Stimulated activated CD4-positive, alpha-beta T cell treated with anti-CD3 and anti-CD28 coated beads, Interleukin-4, amount 100 ng/mL, for 48 hours (primary cell): ENCODE data around the gene TRIL.

Experiments used
- DNase-seq, 2 donors: peaks; one replicate each; pipeline ENCODE4 v3.0.0-alpha.2; 2020; ENCODE audit warnings: low read depth in 2 of 2

The TRIL gene

GRCh38 chr7:28940741-28941384 is 17.3 kb downstream of the TRIL start:
- DNase-seq = no peak

- DNase-seq = no peak
Observed at GRCh38 chr7:28939844-28940544, 18.1 kb downstream of the TRIL start.

- no peak for DNase-seq
Observed at GRCh38 chr7:28939367-28939766, 18.8 kb downstream of the TRIL start.

- DNase-seq = no peak
Observed at GRCh38 chr7:28937619-28938018, 20.5 kb downstream of the TRIL start.

- DNase-seq = no peak
Observed at GRCh38 chr7:28937103-28937502, 21.0 kb downstream of the TRIL start.

- no peak for DNase-seq
Observed at GRCh38 chr7:28933846-28934320, 24.2 kb downstream of the TRIL start.

- no peak for DNase-seq
Observed at GRCh38 chr7:28931565-28931964, 26.6 kb downstream of the TRIL start.

- DNase-seq = peak in 1 of 2 donors; percentile 23
Observed at GRCh38 chr7:28926871-28927597, 31.1 kb downstream of the TRIL start.

GRCh38 chr7:28922624-28923331 is 35.4 kb downstream of the TRIL start:
- peak; percentile 42 to 51 for DNase-seq

- peak in 1 of 2 donors; percentile 11 for DNase-seq
Observed at GRCh38 chr7:28921822-28922221, 36.3 kb downstream of the TRIL start.

GRCh38 chr7:28920424-28920823 is 37.7 kb downstream of the TRIL start:
- DNase-seq = no peak

- DNase-seq = no peak
Observed at GRCh38 chr7:28919510-28919909, 38.6 kb downstream of the TRIL start.

- no peak for DNase-seq
Observed at GRCh38 chr7:28908775-28909174, 49.4 kb downstream of the TRIL start.

GRCh38 chr7:28905464-28905863 is 52.7 kb downstream of the TRIL start:
- DNase-seq = no peak

- DNase-seq = no peak
Observed at GRCh38 chr7:28904578-28905048, 53.5 kb downstream of the TRIL start.

GRCh38 chr7:28903730-28904577 is 54.2 kb downstream of the TRIL start:
- no peak for DNase-seq
